HUES6 (cell line): ENCODE measurements around the gene CDKN2AIP.
A peak's percentile ranks its signal among the peaks of the same experiment; 100 is the strongest.

Experiments used
- H3K27ac ChIP-seq: 2 replicates; pipeline ENCODE4 v1.7.0; 2013; ENCODE audit warnings: low read depth, mild to moderate bottlenecking, low read length, inconsistent platforms
- H3K27me3 ChIP-seq: 2 replicates; pipeline ENCODE4 v1.6.1; 2013; ENCODE audit warnings: low read length; ENCODE audit not compliant: control insufficient read depth, insufficient read depth
- H3K36me3 ChIP-seq: 2 replicates; pipeline ENCODE4 v1.6.1; 2013; ENCODE audit warnings: low read length; ENCODE audit not compliant: control insufficient read depth, insufficient read depth
- H3K4me1 ChIP-seq: 2 replicates; pipeline ENCODE4 v1.6.1; 2013; ENCODE audit warnings: low read length; ENCODE audit not compliant: control insufficient read depth, insufficient read depth
- H3K4me3 ChIP-seq: 2 replicates; pipeline ENCODE4 v1.5.1; 2013; ENCODE audit warnings: low read depth, low read length
- H3K9ac ChIP-seq: one replicate; pipeline ENCODE4 v1.6.1; 2013; ENCODE audit warnings: mild to moderate bottlenecking, low read length
- H3K9me3 ChIP-seq: 2 replicates; pipeline ENCODE4 v1.6.1; 2013; ENCODE audit warnings: low read depth, low read length; ENCODE audit not compliant: control insufficient read depth, insufficient read depth

CDKN2AIP gene

DNA sequence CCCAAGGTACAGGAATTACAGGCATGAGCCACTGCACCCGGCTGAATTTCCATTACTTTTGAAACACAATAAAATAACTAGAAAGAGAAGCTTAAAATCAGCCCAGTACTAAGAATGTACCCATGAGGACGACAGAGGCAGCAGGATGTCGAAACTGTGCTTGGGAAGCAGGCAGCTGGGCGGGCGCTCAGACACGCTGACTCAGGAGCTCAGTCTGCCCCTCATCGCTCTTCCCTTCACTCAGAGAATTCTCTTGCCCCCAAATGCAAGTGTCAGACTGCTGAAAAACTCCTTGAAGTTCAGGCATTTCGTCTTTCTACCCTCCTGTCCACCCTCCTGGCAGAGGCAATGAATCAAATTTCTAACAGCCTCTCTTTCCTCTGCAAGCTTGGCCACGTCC is 41.0 kb upstream of the CDKN2AIP start:
- H3K27ac ChIP-seq: no peak overlapping the region
- H3K36me3 ChIP-seq: no peaks in the 10 kb centered on the region

GRCh38 chr4:183403961-183404360 is 40.5 kb upstream of the CDKN2AIP start:
- Histone ChIP-seq H3K27me3 (no peaks in the 10 kb centered on the region; the same call in 1 of the 2 replicates), H3K36me3 (no peaks in the 10 kb centered on the region), H3K4me1 (peaks cover 3% of the 10 kb centered on the region; the same call in 1 of the 2 replicates), H3K4me3 (no peak overlapping the region), H3K9ac (no peak overlapping the region), H3K9me3 (no peaks in the 10 kb centered on the region), H3K27ac (no peak overlapping the region)

More for the DNA sequence above, 41.0 kb upstream of the CDKN2AIP start:
- Histone ChIP-seq H3K9me3 (no peaks in the 10 kb centered on the region), H3K4me3 (no peak overlapping the region), H3K9ac (no peak overlapping the region), H3K27me3 (no peaks in the 10 kb centered on the region; the same call in 1 of the 2 replicates), H3K4me1 (peaks cover 6% of the 10 kb centered on the region)

DNA sequence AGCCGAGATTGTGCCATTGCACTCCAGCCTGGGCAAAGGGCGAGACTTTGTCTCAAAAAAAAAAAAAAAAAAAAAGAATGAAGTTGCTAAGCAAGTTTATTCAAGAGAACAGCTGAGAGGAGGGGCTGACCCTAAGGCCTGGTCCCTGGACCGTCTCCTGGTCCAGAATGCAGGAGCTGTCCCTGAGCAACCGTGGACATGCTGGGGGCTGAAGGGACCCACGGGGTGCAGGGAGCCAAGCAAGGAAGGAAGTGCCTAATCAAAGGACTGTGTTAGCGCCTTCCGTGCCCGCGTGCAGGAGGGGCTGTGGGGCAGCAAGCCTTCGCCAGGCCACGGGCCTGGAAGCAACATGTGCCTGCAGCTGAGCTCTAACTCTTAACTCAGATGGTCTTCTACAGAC is 39.1 kb upstream of the CDKN2AIP start:
- H3K4me1 ChIP-seq: no peaks in the 10 kb centered on the region; the same call in 1 of the 2 replicates
- no peak overlapping the region for H3K27ac ChIP-seq
- H3K9me3 ChIP-seq: no peaks in the 10 kb centered on the region
- no peaks in the 10 kb centered on the region; the same call in 1 of the 2 replicates for H3K27me3 ChIP-seq
- no peak overlapping the region for H3K4me3 ChIP-seq
- H3K9ac ChIP-seq: no peak overlapping the region
- no peaks in the 10 kb centered on the region for H3K36me3 ChIP-seq

DNA sequence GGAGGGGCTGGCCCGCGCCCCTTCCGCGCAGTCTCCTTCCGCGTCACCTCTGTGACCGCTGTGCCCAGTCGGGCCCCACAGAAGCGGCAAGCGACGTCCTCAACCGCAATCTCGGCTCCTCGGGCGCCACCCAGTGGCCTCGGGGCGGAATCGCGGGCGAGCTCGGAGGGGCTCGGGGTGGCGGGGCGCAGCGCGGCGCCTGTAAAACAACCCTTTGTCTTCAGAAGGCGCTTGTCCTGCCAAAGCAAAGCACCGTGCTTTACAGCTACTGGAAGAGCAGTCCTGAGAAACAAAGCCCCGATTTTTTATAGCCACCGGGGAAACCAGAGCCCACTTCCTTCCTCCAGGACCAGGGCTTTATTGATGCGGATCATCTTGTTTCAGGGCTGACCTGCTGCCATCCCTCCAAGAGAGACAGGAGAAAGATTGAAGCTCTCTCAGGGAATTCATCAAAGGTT is 37.3 kb upstream of the CDKN2AIP start:
- H3K36me3 ChIP-seq: no peaks in the 10 kb centered on the region
- H3K4me3 ChIP-seq: peak overlapping the region; percentile 45
- peak overlapping the region; percentile 55 for H3K9ac ChIP-seq
- H3K9me3 ChIP-seq: no peaks in the 10 kb centered on the region
- no peak overlapping the region for H3K27ac ChIP-seq
- no peaks in the 10 kb centered on the region; the same call in 1 of the 2 replicates for H3K4me1 ChIP-seq
- no peaks in the 10 kb centered on the region; the same call in 1 of the 2 replicates for H3K27me3 ChIP-seq

GRCh38 chr4:183407635-183408464 is 36.6 kb upstream of the CDKN2AIP start:
- Histone ChIP-seq H3K4me3 (peak overlapping the region; percentile 45), H3K36me3 (no peaks in the 10 kb centered on the region), H3K9ac (peak overlapping the region; percentile 55), H3K4me1 (no peaks in the 10 kb centered on the region; the same call in 1 of the 2 replicates), H3K9me3 (no peaks in the 10 kb centered on the region), H3K27ac (no peak overlapping the region), H3K27me3 (no peaks in the 10 kb centered on the region; the same call in 1 of the 2 replicates)

DNA sequence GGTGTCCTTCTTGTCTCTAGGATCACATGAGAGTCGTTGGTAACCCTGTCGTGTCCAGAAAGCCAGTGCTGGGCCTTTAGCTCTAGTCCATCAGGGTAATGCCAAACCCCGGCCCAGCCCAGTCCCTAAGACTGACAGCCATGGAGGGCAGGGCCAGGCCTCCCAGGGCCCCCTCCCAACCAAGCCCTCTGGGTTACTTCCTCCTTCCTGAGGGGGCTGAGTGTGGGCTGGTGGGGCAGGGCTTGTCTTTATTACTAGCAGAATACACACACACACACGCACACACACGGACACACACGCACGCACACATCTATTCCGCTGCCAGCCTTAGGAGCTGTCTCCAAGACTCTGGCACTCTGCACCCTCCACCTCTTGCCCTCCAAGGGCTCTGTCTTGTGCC is 35.6 kb upstream of the CDKN2AIP start:
- Histone ChIP-seq H3K27me3 (no peaks in the 10 kb centered on the region; the same call in 1 of the 2 replicates), H3K4me3 (no peak overlapping the region), H3K27ac (no peak overlapping the region), H3K4me1 (no peaks in the 10 kb centered on the region; the same call in 1 of the 2 replicates), H3K36me3 (no peaks in the 10 kb centered on the region), H3K9me3 (no peaks in the 10 kb centered on the region), H3K9ac (no peak overlapping the region)

GRCh38 chr4:183409483-183409882 is 35.0 kb upstream of the CDKN2AIP start:
- H3K9ac ChIP-seq: no peak overlapping the region
- H3K9me3 ChIP-seq: no peaks in the 10 kb centered on the region
- no peak overlapping the region for H3K27ac ChIP-seq
- H3K36me3 ChIP-seq: no peaks in the 10 kb centered on the region
- H3K4me1 ChIP-seq: no peaks in the 10 kb centered on the region; the same call in 1 of the 2 replicates
- H3K27me3 ChIP-seq: no peaks in the 10 kb centered on the region
- no peak overlapping the region for H3K4me3 ChIP-seq

GRCh38 chr4:183409934-183410333 is 34.5 kb upstream of the CDKN2AIP start:
- Histone ChIP-seq H3K27ac (no peak overlapping the region), H3K9me3 (no peaks in the 10 kb centered on the region), H3K4me3 (no peak overlapping the region), H3K27me3 (no peaks in the 10 kb centered on the region), H3K36me3 (no peaks in the 10 kb centered on the region), H3K9ac (no peak overlapping the region), H3K4me1 (no peaks in the 10 kb centered on the region; the same call in 1 of the 2 replicates)

DNA sequence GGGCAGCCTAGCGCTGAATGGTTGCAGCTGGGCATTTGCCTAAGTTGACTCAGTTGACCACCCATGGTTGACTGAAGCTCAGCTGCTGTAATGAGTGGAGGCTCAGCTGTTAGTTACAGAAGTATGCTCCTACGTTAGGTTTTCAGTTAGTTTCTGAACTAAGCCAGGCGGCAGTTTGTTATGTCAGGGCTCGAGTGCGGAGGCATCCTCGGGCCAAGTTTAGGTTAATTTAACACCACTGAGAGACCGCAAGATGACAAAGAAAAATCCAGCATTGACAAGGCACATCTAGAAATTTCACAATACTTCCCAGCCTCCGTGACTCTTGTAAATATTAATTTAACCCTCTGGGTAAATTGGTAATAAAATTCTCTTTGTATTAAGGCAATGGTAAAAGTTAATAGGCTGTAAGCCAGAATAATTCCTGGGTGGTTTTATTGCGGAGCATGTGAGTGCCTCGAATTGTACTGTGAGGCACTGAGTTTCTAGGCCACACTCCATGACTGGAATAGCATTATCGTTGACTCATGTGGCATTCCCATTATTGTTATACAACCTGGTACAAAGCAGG is 33.1 kb upstream of the CDKN2AIP start:
- Histone ChIP-seq H3K4me3 (no peak overlapping the region), H3K9me3 (no peaks in the 10 kb centered on the region), H3K9ac (no peak overlapping the region), H3K4me1 (no peaks in the 10 kb centered on the region; the same call in 1 of the 2 replicates), H3K27me3 (no peaks in the 10 kb centered on the region), H3K36me3 (no peaks in the 10 kb centered on the region), H3K27ac (no peak overlapping the region)

GRCh38 chr4:183412821-183413220 is 31.6 kb upstream of the CDKN2AIP start:
- no peaks in the 10 kb centered on the region for H3K9me3 ChIP-seq
- H3K27me3 ChIP-seq: no peaks in the 10 kb centered on the region
- no peak overlapping the region for H3K27ac ChIP-seq
- no peaks in the 10 kb centered on the region for H3K36me3 ChIP-seq
- no peak overlapping the region for H3K4me3 ChIP-seq
- H3K9ac ChIP-seq: no peak overlapping the region
- no peaks in the 10 kb centered on the region; the same call in 1 of the 2 replicates for H3K4me1 ChIP-seq
